GM21576 (cell line): Measurements from ENCODE around the gene ABCC3.

Source experiments
- ATAC-seq: cut with Tn5 transposase; IDR thresholded peaks from one replicate; pipeline ENCODE4 v1.9.1; 2021; ENCODE audit warnings: mild to moderate bottlenecking, moderate library complexity; ENCODE audit not compliant: unreplicated experiment

Gene ABCC3

DNA sequence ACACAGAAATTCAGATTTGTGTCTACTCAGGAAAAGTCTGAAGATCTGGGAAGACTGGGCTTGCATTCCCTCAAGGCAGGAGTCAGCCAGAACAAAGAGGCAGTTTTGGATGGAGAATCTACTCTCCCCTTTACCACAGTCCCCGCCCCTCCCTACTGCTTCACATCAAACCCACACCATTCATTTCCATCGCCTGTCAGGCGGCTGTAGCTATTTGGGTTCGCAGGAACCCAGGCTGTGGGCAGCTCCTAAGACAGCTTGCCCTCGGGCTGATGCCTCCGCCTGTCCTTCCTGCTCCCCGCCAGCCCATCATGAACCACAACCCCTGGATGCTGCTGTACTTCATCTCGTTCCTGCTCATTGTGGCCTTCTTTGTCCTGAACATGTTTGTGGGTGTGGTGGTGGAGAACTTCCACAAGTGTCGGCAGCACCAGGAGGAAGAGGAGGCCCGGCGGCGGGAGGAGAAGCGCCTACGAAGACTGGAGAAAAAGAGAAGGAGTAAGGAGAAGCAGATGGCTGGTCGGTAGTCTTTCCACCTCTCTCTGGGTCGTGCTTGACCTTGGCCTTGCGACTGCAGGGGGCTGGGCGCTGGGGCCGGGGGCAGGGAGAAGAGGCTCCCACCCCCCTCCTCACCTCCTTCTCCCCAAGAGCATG, 27.0 kb upstream of the ABCC3 start:
- no peak for ATAC-seq

GRCh38 chr17:50608700-50609379, 25.8 kb upstream of the ABCC3 start:
- ATAC-seq, result no peak

DNA sequence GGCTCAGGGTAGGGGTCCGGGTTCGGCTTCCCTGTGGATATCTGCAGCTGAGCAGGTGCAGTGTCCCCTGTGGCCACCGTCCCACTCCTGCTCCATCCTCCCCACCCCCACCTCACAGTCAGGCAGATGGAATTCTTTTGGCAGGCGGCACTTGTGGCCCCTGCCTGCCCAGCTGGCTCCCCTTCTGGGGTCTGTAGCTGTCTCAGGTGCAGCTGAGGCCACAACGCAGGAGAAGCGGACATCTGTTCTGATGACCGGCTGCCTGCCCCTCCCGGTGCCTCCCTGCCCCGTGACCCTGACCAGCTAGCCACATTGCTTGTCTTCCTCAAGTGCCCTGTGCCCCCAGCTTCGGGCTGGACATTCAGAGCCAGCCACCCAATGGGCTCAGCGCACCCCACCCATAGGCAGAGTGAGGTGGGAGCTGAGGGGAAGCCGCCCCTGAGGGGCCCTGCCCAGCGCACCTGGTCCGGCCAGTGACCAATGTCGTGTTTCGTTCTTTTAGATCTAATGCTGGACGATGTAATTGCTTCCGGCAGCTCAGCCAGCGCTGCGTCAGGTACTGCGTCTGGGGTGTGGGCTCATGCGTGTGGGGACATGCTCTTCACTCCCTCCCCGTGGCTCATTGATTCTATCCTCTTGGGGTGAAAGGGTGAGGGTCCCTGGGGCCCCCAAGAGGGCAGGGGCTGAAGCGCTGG, 25.2 kb upstream of the ABCC3 start:
- no peak for ATAC-seq

DNA sequence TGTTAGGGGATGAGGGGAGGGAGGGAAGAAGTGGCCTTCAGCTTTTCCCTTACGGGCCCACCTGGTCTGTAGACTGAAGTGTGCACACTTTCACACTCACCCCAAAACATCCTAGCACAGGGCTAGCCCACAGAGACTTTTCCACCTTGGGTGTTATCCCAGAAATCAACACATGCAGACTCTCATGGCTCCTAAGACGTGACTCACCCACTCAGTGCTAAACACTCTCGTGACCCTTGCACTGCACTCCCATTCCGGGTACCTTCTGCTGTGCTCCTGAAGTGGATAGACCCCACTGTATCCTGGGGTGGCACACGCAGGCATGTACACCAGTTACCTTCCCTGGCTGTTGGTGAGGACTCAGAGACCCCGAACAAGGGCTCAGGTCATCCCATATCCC, 23.0 kb upstream of the ABCC3 start:
- ATAC-seq, result no peak

DNA sequence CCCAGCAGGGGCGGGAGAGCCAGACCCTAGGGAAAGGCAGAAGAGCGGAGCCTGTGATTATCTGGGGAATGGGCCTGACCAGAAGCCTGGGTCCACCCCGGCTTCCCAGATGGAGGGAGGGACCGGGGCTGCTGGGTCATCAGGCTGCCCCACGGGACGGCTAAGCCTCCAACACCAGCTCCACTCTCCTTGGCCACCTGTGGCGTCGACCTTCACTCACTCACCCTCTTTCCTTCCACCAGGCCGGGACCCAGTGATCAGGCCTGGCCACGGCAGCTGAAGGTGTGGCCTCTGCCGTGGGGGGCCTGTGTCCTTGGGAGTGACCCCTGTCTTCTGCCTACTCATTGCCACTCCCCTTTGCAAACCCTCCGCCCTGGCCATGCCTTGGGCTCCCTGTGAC, 22.4 kb upstream of the ABCC3 start:
- ATAC-seq, result no peak

- ATAC-seq, result no peak
These were observed 21.4 kb upstream of the ABCC3 start for GRCh38 chr17:50613007-50613992.

DNA sequence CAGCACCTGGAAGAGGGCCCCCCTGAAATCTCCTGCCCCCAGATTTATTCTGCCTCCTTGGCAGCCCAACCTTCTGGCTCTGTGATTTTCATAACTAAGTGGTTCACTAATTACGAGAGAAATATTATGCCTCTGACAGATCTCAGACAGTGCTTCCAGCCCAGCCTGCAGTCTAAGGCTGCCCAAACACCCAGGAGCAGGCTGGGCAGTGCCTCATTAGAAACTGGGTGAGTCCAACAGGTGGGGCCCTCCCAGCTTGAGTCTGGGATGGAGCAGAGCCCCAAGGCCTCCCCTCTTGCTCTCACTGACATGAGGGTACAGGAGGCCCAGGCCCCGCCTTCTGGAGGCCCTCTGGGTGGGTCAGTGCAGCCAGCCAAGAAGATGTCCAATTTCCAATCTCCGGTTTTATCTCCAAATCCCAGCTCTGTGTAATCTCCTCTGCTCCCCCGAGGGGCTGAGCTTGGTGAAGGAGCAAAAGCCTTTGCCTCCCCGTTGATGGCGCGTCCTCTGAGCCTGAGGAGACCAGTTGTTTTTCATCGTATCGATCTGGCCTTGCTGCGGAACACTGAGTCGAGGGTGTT, 20.1 kb upstream of the ABCC3 start:
- ATAC-seq, result no peak

- no peak for ATAC-seq
These were observed 18.9 kb upstream of the ABCC3 start for GRCh38 chr17:50615828-50616227.

DNA sequence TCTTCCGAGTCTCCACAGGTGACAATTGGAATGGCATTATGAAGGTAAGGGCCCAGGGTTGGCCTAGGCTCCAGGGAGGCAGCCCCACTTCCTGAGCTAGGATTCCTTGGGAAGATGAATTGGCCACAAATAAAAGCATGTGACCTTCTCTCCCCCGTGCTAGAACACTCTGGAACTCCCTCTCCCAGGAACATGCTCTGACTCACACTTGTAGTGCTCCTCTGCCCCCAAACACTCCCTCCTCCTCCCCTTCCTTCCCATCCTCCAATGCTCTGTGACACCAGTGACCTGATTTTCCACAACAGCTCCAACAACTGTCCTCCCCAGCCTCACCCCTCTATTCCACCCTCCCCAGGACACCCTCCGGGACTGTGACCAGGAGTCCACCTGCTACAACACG, 16.4 kb upstream of the ABCC3 start:
- no peak for ATAC-seq

DNA sequence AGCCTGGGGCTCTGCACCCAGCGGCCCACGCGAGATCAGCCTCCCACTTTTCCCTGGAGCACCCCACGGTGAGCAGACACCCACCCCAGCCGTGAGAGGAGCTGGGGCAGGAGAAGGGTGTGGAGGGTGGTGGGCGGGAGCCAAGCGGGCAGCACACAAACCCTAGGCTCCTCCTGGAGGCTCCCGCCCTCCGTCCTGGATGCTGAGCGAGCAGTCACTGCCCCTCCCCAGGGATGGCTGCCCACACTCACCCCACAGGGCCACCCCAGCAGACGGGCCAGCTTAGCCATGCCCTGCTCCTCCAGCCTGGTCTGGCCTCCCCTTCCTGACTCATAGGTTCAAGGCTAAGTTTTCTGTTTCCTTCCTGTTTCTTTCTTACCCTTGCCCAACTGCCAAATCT, 15.7 kb upstream of the ABCC3 start:
- no peak for ATAC-seq

DNA sequence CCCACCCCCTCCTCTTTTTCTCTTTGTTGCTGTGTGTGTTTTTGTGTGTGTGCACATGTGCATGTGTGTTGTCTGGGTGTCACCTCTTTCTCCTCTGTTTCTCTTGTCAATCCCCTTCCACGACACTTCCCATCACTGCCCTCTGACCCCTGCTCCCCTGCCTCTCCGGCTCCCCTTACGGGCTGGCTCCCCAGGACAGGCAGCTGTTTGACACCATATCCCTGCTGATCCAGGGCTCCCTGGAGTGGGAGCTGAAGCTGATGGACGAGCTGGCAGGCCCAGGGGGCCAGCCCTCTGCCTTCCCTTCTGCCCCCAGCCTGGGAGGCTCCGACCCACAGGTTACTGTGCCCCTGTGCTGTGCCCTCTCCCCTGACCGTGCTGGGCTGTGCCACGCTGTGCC, 15.2 kb upstream of the ABCC3 start:
- ATAC-seq, result no peak

DNA sequence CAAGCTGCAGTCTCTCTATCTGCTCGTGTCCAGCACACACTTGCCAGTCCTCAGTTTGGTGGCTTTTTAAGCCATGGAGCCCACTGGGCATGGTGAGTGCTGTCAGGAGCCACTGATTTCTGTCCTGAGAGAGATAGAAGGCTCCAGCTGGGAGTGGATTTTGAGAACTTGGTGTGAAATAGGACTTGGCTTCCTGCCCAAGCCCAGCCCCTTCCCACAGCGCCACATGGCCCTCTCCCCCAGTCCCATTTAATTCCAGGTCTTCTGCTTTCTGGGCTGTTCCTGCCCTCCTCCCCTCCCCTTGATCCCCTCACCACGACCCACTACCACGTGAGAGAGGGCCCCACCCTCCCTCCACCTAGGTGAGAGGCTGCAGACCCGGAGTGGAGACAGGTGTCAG, 14.4 kb upstream of the ABCC3 start:
- no peak for ATAC-seq

DNA sequence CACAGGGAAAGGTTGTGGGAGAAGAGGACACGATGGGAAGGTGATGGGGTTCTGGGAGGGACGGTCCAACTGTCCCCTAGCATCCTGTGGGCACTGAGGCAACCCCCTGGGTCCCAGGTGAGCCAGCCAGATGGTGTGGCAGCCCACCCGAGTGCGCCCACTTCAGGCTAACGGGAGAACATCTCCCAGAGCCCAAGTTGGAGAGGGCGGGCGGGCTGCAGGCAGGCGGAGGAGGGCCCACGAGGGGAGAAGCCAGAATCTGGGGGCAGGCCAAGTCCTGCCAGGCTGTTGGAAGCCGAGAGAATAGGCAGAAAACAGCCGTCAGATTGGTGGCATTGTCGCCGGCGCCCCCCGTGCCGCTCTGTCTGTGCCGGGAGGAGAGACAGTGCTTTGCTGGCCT, 13.8 kb upstream of the ABCC3 start:
- ATAC-seq, result no peak

GRCh38 chr17:50621574-50622031, 13.1 kb upstream of the ABCC3 start:
- no peak for ATAC-seq

DNA sequence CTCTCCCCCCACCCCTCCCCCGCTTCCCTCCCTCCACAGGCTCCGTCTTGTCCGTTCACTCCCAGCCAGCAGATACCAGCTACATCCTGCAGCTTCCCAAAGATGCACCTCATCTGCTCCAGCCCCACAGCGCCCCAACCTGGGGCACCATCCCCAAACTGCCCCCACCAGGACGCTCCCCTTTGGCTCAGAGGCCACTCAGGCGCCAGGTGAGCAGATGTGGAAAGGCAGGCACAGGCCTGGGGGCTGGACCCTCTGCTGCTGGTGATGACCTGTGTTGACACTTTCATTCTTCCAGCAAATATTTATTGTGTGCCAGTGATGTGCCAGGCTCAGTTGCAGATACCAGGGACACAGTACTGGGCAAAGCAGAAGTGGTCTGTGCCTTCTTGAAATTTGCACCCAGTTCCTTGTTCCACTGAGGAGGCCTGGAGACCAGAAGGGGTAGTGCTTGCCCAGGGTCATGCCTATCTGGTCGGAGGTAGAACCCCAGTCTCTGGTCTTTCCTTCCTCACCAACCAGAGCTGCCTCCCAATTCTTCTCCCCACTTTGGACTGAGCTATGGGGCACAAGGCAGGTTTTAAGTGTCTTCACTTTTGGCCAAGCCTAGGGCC, 10.3 kb upstream of the ABCC3 start:
- ATAC-seq, result no peak

- no peak for ATAC-seq
These were observed 9.4 kb upstream of the ABCC3 start for GRCh38 chr17:50625032-50625871.

GRCh38 chr17:50626037-50626574, 8.6 kb upstream of the ABCC3 start:
- ATAC-seq, result no peak

DNA sequence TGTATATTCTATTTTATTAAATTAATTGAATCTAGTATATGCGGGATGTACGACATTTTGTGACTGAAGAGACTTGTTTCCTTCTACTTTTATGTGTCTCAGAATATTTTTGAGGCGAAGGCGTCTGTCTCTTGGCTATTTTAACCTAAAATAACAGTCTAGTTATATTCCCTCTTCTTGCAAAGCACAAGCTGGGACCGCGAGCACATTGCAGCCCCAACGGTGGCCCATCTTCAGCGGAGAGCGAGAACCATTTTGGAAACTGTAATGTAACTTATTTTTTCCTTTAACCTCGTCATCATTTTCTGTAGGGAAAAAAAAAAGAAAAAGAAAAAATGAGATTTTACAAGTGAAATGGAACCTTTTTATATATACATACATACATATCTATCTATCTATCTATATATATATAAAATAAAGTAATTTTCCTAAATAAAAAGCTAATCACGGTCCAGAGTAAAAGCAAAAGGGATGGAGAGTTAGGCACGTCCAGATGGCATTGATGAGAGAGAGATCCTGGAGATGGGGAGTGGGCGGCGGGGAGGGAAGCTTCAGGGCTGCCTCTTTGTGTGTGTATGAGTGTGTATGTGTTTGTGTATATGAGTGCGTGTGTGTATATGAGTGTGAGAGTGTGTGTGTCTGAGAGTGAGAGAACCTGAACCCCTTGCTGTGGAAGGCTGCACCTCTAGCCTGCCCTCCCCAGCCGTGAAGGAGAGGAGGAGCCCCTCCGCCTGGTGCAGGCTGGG, 7.5 kb upstream of the ABCC3 start:
- no peak for ATAC-seq
